ENCODE measurements around the gene ABCA2. TPM values are rescaled to one million over a fixed set of nuclear protein-coding genes. Genes with fewer than 3 reads are reported as not detected.

Gene ABCA2
- total and polyA plus RNA-seq, 4 donors, result 9.0 to 60.0 (median 37.7) TPM

GRCh38 chr9:137020771-137021567, 7.1 kb downstream of the ABCA2 start:
- H3K9me3 ChIP-seq (ENCODE audit: control insufficient read depth, low read length), result no peaks in the 10 kb centered on the region
- H3K27me3 ChIP-seq (ENCODE audit: control insufficient read depth in 1 of 2, insufficient read depth in 2 of 2, low read length in 1 of 2), result no peaks in the 10 kb centered on the region
- no peak overlapping the region for H3K27ac ChIP-seq (ENCODE audit: low read depth in 1 of 2, low read length in 2 of 2)
- no peaks in the 10 kb centered on the region for H3K4me1 ChIP-seq (ENCODE audit: control insufficient read depth in 1 of 2, insufficient read depth in 2 of 2, low read length in 2 of 2)
- ATAC-seq (ENCODE audit: low FRiP score) (no peak), DNase-seq (no peak)
- intact Hi-C loops (cut with DNase I), result no loop called here
- no peak overlapping the region for H3K4me3 ChIP-seq (ENCODE audit: low read length in 2 of 2)
- no peaks in the 10 kb centered on the region for H3K36me3 ChIP-seq (ENCODE audit: control insufficient read depth in 1 of 2, insufficient read depth in 2 of 2, low read length in 1 of 2)
- WGBS, 2 donors, result 94 to 96% methylated on average over 28 to 32 of the region's 32 CpGs

- no peaks in the 10 kb centered on the region for H3K4me1 ChIP-seq (ENCODE audit: control insufficient read depth in 1 of 2, insufficient read depth in 2 of 2, low read length in 2 of 2)
- H3K9me3 ChIP-seq (ENCODE audit: control insufficient read depth, low read length), result no peaks in the 10 kb centered on the region
- H3K27ac ChIP-seq (ENCODE audit: low read depth in 1 of 2, low read length in 2 of 2), result no peak overlapping the region
- WGBS, 2 donors, result 92 to 93% methylated on average over 33 to 34 of the region's 34 CpGs
- DNase-seq, result no peak
- intact Hi-C loops (cut with DNase I), result no loop called here
- no peak overlapping the region for H3K4me3 ChIP-seq (ENCODE audit: low read length in 2 of 2)
- H3K27me3 ChIP-seq (ENCODE audit: control insufficient read depth in 1 of 2, insufficient read depth in 2 of 2, low read length in 1 of 2), result no peaks in the 10 kb centered on the region
- no peak for ATAC-seq (ENCODE audit: low FRiP score)
- H3K36me3 ChIP-seq (ENCODE audit: control insufficient read depth in 1 of 2, insufficient read depth in 2 of 2, low read length in 1 of 2), result no peaks in the 10 kb centered on the region
Observed at GRCh38 chr9:137019891-137020683, 8.0 kb downstream of the ABCA2 start.

GRCh38 chr9:137018761-137019559, 9.1 kb downstream of the ABCA2 start:
- no peaks in the 10 kb centered on the region for H3K9me3 ChIP-seq (ENCODE audit: control insufficient read depth, low read length)
- 91 to 93% methylated on average over 36 of the region's 36 CpGs for WGBS, 2 donors
- no peaks in the 10 kb centered on the region for H3K36me3 ChIP-seq (ENCODE audit: control insufficient read depth in 1 of 2, insufficient read depth in 2 of 2, low read length in 1 of 2)
- intact Hi-C loops (cut with DNase I), result no loop called here
- DNase-seq (no peak), ATAC-seq (ENCODE audit: low FRiP score) (no peak)
- no peaks in the 10 kb centered on the region for H3K4me1 ChIP-seq (ENCODE audit: control insufficient read depth in 1 of 2, insufficient read depth in 2 of 2, low read length in 2 of 2)
- H3K27ac ChIP-seq (ENCODE audit: low read depth in 1 of 2, low read length in 2 of 2), result no peak overlapping the region
- no peak overlapping the region for H3K4me3 ChIP-seq (ENCODE audit: low read length in 2 of 2)
- no peaks in the 10 kb centered on the region for H3K27me3 ChIP-seq (ENCODE audit: control insufficient read depth in 1 of 2, insufficient read depth in 2 of 2, low read length in 1 of 2)

- intact Hi-C loops (cut with DNase I), result no loop called here
- DNase-seq (no peak), ATAC-seq (ENCODE audit: low FRiP score) (no peak)
- no peak overlapping the region for H3K4me3 ChIP-seq (ENCODE audit: low read length in 2 of 2)
- 93% methylated on average over 45 of the region's 45 CpGs for WGBS, 2 donors
- H3K27ac ChIP-seq (ENCODE audit: low read depth in 1 of 2, low read length in 2 of 2), result no peak overlapping the region
- H3K36me3 ChIP-seq (ENCODE audit: control insufficient read depth in 1 of 2, insufficient read depth in 2 of 2, low read length in 1 of 2), result no peaks in the 10 kb centered on the region
- H3K27me3 ChIP-seq (ENCODE audit: control insufficient read depth in 1 of 2, insufficient read depth in 2 of 2, low read length in 1 of 2), result no peaks in the 10 kb centered on the region
- no peaks in the 10 kb centered on the region for H3K4me1 ChIP-seq (ENCODE audit: control insufficient read depth in 1 of 2, insufficient read depth in 2 of 2, low read length in 2 of 2)
- H3K9me3 ChIP-seq (ENCODE audit: control insufficient read depth, low read length), result no peaks in the 10 kb centered on the region
Observed at GRCh38 chr9:137017791-137018497, 10.1 kb downstream of the ABCA2 start.

DNA sequence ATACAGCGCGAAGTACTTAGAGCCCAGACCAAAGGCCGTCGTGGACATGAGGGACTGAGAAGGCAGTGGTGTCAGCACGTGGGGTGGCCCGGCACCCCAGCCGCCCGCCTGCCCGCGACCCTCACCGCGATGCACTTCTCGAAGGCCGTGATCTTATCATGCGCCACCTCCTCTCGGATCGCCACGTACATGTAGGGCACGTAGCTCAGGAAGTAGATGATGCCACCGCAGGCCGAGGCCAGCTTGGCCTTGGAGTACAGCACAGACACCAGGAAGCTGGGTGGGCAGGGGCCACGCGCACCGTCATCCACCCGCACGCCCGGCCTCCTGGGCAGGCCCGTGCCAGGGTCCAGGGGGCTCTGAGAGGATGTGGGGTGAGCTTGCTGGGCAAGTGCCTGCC, 11.0 kb downstream of the ABCA2 start:
- intact Hi-C loops (cut with DNase I), result no loop called here
- no peaks in the 10 kb centered on the region for H3K36me3 ChIP-seq (ENCODE audit: control insufficient read depth in 1 of 2, insufficient read depth in 2 of 2, low read length in 1 of 2)

DNA sequence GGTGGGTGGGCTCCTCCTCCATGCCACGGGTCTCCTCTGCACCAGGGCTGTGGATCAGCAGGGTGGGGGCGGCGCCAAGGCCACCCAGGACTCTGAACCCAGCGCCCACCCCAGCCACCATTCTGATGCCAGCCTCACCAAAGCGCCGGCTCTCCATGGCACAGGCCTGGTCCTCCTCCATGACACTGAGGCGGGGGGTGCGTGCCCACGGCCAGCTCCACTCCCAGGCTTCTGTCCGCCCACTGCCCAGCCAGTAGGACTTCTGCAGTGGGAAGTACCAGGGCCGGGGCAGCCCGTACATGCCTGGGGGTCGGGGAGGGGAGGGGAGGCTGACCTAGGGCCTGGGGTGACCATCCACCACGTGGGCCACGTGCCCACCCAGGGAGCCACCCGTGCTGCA, 11.6 kb downstream of the ABCA2 start:
- no peaks in the 10 kb centered on the region for H3K36me3 ChIP-seq (ENCODE audit: control insufficient read depth in 1 of 2, insufficient read depth in 2 of 2, low read length in 1 of 2)

More for the DNA sequence above, 11.0 kb downstream of the ABCA2 start:
- DNase-seq (no peak), ATAC-seq (ENCODE audit: low FRiP score) (no peak)
- WGBS, 2 donors, result 96 to 97% methylated on average over 23 to 28 of the region's 28 CpGs
- Histone ChIP-seq H3K9me3 (ENCODE audit: control insufficient read depth, low read length) (no peaks in the 10 kb centered on the region), H3K27me3 (ENCODE audit: control insufficient read depth in 1 of 2, insufficient read depth in 2 of 2, low read length in 1 of 2) (no peaks in the 10 kb centered on the region), H3K4me1 (ENCODE audit: control insufficient read depth in 1 of 2, insufficient read depth in 2 of 2, low read length in 2 of 2) (no peaks in the 10 kb centered on the region), H3K4me3 (ENCODE audit: low read length in 2 of 2) (no peak overlapping the region), H3K27ac (ENCODE audit: low read depth in 1 of 2, low read length in 2 of 2) (no peak overlapping the region)

GRCh38 chr9:137015976-137016375, 12.1 kb downstream of the ABCA2 start:
- no peak overlapping the region for H3K27ac ChIP-seq (ENCODE audit: low read depth in 1 of 2, low read length in 2 of 2)
- no peaks in the 10 kb centered on the region for H3K9me3 ChIP-seq (ENCODE audit: control insufficient read depth, low read length)
- ATAC-seq (ENCODE audit: low FRiP score) (no peak), DNase-seq (no peak)
- intact Hi-C loops (cut with DNase I), result no loop called here
- H3K4me3 ChIP-seq (ENCODE audit: low read length in 2 of 2), result no peak overlapping the region
- 91 to 95% methylated on average over 21 of the region's 21 CpGs for WGBS, 2 donors
- H3K27me3 ChIP-seq (ENCODE audit: control insufficient read depth in 1 of 2, insufficient read depth in 2 of 2, low read length in 1 of 2), result no peaks in the 10 kb centered on the region
- H3K36me3 ChIP-seq (ENCODE audit: control insufficient read depth in 1 of 2, insufficient read depth in 2 of 2, low read length in 1 of 2), result no peaks in the 10 kb centered on the region
- no peaks in the 10 kb centered on the region for H3K4me1 ChIP-seq (ENCODE audit: control insufficient read depth in 1 of 2, insufficient read depth in 2 of 2, low read length in 2 of 2)

More for the DNA sequence above, 11.6 kb downstream of the ABCA2 start:
- no peak overlapping the region for H3K27ac ChIP-seq (ENCODE audit: low read depth in 1 of 2, low read length in 2 of 2)
- no peaks in the 10 kb centered on the region for H3K4me1 ChIP-seq (ENCODE audit: control insufficient read depth in 1 of 2, insufficient read depth in 2 of 2, low read length in 2 of 2)
- intact Hi-C loops (cut with DNase I), result no loop called here
- ATAC-seq (ENCODE audit: low FRiP score) (no peak), DNase-seq (no peak)
- H3K4me3 ChIP-seq (ENCODE audit: low read length in 2 of 2), result no peak overlapping the region
- no peaks in the 10 kb centered on the region for H3K9me3 ChIP-seq (ENCODE audit: control insufficient read depth, low read length)
- no peaks in the 10 kb centered on the region for H3K27me3 ChIP-seq (ENCODE audit: control insufficient read depth in 1 of 2, insufficient read depth in 2 of 2, low read length in 1 of 2)
- 93% methylated on average over 15 to 16 of the region's 16 CpGs for WGBS, 2 donors

DNA sequence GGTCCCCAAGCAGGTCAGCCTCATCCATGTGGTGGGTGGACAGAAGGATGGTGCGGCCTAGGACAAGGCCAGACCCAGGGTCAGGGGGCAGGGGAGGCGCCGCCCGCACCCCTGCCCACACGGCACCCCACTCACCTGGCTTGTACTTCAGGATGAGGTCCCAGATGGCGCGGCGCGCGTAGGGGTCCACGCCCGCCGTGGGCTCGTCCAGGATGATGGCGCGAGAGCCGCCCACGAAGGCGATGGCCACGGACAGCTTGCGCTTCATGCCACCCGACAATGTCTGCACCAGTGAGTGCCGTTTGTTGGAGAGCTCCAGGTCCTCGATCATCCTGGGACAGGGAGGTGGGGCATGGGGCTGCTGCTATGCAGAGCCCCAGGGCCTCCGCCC, 12.5 kb downstream of the ABCA2 start:
- ATAC-seq (ENCODE audit: low FRiP score), result no peak
- no peaks in the 10 kb centered on the region for H3K36me3 ChIP-seq (ENCODE audit: control insufficient read depth in 1 of 2, insufficient read depth in 2 of 2, low read length in 1 of 2)
- H3K27ac ChIP-seq (ENCODE audit: low read depth in 1 of 2, low read length in 2 of 2), result no peak overlapping the region
- intact Hi-C loops (cut with DNase I), result no loop called here
- 95 to 98% methylated on average over 25 of the region's 25 CpGs for WGBS, 2 donors
- H3K9me3 ChIP-seq (ENCODE audit: control insufficient read depth, low read length), result no peaks in the 10 kb centered on the region
- H3K27me3 ChIP-seq (ENCODE audit: control insufficient read depth in 1 of 2, insufficient read depth in 2 of 2, low read length in 1 of 2), result no peaks in the 10 kb centered on the region
- DNase-seq, result no peak
- no peaks in the 10 kb centered on the region for H3K4me1 ChIP-seq (ENCODE audit: control insufficient read depth in 1 of 2, insufficient read depth in 2 of 2, low read length in 2 of 2)
- H3K4me3 ChIP-seq (ENCODE audit: low read length in 2 of 2), result no peak overlapping the region
